NCI-H1417 treated with DMSO at 0.1 percent for 48 hours (cell line): ENCODE measurements around the gene SMYD2.

ENCODE experiments used
- DNase-seq: peaks from one replicate; lab custom pipeline; 2025; lab: John Stamatoyannopoulos, UW

Gene SMYD2

GRCh38 chr1:214361636-214362035 lies 80.7 kb downstream of the SMYD2 start:
- DNase-seq, result no peak

GRCh38 chr1:214362188-214362882 lies 81.4 kb downstream of the SMYD2 start:
- no peak for DNase-seq

GRCh38 chr1:214363386-214363785 lies 82.4 kb downstream of the SMYD2 start:
- DNase-seq, result no peak

- no peak for DNase-seq
Measured at GRCh38 chr1:214364386-214364785, 83.4 kb downstream of the SMYD2 start.

- DNase-seq, result no peak
Measured at GRCh38 chr1:214364786-214365295, 83.9 kb downstream of the SMYD2 start.

GRCh38 chr1:214367841-214368240 lies 86.9 kb downstream of the SMYD2 start:
- DNase-seq, result no peak

- no peak for DNase-seq
Measured at GRCh38 chr1:214369364-214369763, 88.4 kb downstream of the SMYD2 start.

- DNase-seq, result no peak
Measured at GRCh38 chr1:214370615-214371014, 89.7 kb downstream of the SMYD2 start.

GRCh38 chr1:214372092-214372491 lies 91.1 kb downstream of the SMYD2 start:
- no peak for DNase-seq

GRCh38 chr1:214377485-214377884 lies 96.5 kb downstream of the SMYD2 start:
- DNase-seq, result no peak

GRCh38 chr1:214377886-214378285 lies 96.9 kb downstream of the SMYD2 start:
- DNase-seq, result no peak

- DNase-seq, result no peak
Measured at GRCh38 chr1:214378492-214378891, 97.5 kb downstream of the SMYD2 start.

- no peak for DNase-seq
Measured at GRCh38 chr1:214379236-214379970, 98.4 kb downstream of the SMYD2 start.

- DNase-seq, result no peak
Measured at GRCh38 chr1:214380396-214380795, 99.4 kb downstream of the SMYD2 start.

- no peak for DNase-seq
Measured at GRCh38 chr1:214380986-214381695, 100.2 kb downstream of the SMYD2 start.

- no peak for DNase-seq
Measured at GRCh38 chr1:214383381-214384372, 102.7 kb downstream of the SMYD2 start.

- no peak for DNase-seq
Measured at GRCh38 chr1:214384373-214385079, 103.6 kb downstream of the SMYD2 start.

GRCh38 chr1:214385428-214385827 lies 104.5 kb downstream of the SMYD2 start:
- DNase-seq, result no peak

- DNase-seq, result no peak
Measured at GRCh38 chr1:214386333-214386732, 105.4 kb downstream of the SMYD2 start.
